Stimulated activated CD4-positive, alpha-beta T cell treated with anti-CD3 and anti-CD28 coated beads, TNF-alpha, amount 100 ng/mL, for 1 hour (primary cell): ENCODE measurements around the gene INPP4B.

ENCODE experiments used
- DNase-seq, 3 donors: peaks; one replicate each; pipeline ENCODE4 v3.0.0-alpha.2; 2020; ENCODE audit warnings: low read depth in 3 of 3, low spot score in 1 of 3

INPP4B gene

DNA sequence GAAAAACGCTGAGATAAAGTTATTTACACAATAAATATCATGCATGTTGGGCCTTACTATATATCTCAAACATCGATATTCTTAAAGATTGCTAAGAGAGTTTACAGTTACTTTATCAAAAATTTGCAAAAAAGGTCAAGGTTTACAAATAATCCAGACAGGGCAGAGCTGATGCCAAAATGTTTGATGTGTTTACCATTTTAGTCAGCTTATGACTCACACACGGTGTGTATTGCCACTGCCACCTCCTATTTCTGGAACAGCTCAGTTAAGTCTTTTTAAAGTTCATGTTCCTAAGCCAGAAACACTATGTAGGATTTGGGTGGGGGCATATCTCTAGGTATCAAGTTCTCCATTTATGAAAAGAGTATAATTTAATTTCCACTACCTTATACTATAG lies 580.6 kb downstream of the INPP4B start:
- DNase-seq = no peak

GRCh38 chr4:142264961-142265360 lies 581.1 kb downstream of the INPP4B start:
- no peak for DNase-seq

DNA sequence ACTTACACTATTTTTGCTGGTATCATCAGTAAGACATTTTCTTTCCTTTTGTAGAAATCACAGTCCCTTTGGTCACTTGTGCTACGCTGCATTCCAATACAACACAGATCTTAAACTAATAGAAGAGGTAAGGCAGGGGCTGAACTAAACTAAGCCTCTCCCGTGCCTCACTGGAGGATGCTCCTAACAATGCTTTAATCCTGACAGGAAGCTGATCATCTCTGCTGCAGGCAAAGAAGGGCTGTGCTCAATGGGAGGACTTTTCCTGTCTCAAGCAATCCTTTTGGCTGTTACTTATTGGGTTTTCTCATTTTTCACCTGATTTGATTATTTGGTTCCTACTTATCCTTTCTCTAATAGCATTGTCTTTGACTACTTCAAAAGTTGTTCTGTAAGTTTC lies 583.1 kb downstream of the INPP4B start:
- no peak for DNase-seq

GRCh38 chr4:142248946-142249345 lies 597.2 kb downstream of the INPP4B start:
- DNase-seq = no peak

- no peak for DNase-seq
These were observed 602.8 kb downstream of the INPP4B start for GRCh38 chr4:142243255-142243654.

GRCh38 chr4:142242156-142242555 lies 603.9 kb downstream of the INPP4B start:
- DNase-seq = no peak

GRCh38 chr4:142238589-142238988 lies 607.5 kb downstream of the INPP4B start:
- no peak for DNase-seq

- no peak for DNase-seq
These were observed 609.8 kb downstream of the INPP4B start for GRCh38 chr4:142236268-142236667.

GRCh38 chr4:142231787-142232186 lies 614.3 kb downstream of the INPP4B start:
- DNase-seq = no peak

GRCh38 chr4:142230991-142231390 lies 615.1 kb downstream of the INPP4B start:
- no peak for DNase-seq

- no peak for DNase-seq
These were observed 620.1 kb downstream of the INPP4B start for GRCh38 chr4:142226014-142226413.

DNA sequence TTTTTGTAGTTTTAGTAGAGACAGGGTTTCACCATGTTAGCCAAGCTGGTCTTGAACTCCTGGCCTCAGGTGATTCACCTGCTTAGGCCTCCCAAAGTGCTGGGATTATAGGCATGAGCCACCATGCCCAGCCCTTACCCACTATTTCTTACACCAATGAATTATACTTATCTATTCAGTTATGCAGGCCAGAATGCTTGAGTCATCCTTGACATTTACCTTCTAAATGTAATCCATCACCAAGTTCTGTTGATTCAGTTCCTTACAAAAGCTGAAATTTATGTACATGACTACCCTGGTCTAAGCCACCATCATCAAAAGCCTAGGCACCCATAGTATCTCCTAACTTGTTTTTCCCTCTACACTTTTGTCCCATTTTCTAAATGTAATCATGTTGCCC lies 624.0 kb downstream of the INPP4B start:
- no peak for DNase-seq

DNA sequence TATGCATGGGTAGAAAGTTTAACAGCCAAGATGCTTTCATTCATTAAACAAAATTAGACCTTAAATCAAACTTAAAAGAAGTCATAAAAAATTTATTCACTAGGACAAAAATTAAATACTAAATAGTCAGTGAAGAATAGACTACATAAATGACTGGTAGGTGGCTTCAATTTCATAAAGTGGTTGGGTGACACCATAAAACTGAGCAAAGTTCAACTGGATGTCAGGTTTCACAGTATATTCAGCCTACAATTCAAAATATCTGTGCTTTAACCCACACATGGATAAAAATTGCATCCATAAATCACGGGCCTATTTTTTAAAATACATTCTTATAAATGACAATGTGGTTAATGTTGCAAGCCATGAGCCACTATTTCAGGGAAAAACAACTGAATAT lies 627.4 kb downstream of the INPP4B start:
- DNase-seq = no peak

- DNase-seq = no peak
These were observed 634.7 kb downstream of the INPP4B start for GRCh38 chr4:142211444-142211843.

GRCh38 chr4:142203505-142203904 lies 642.6 kb downstream of the INPP4B start:
- DNase-seq = no peak

- no peak for DNase-seq
These were observed 643.4 kb downstream of the INPP4B start for GRCh38 chr4:142202404-142203332.

GRCh38 chr4:142201041-142201440 lies 645.1 kb downstream of the INPP4B start:
- DNase-seq = no peak

DNA sequence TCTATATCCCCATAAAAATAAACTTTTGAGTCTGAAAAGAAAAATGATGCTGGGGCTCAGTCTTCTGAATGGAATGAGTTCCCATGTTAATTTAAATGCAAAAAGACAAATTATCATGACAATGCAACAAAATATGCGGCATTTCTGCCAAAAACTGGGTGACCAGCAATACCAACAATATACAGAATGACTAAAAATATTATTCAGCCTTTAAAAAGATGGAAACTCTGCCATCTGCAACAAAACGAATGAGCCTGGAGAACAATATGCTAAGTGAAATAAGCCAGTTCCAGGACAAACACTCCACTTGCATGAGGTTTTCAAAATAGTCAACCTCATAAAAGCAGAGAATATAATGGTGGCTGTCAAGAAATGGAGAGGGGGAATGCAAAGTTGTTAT lies 651.2 kb downstream of the INPP4B start:
- no peak for DNase-seq

DNA sequence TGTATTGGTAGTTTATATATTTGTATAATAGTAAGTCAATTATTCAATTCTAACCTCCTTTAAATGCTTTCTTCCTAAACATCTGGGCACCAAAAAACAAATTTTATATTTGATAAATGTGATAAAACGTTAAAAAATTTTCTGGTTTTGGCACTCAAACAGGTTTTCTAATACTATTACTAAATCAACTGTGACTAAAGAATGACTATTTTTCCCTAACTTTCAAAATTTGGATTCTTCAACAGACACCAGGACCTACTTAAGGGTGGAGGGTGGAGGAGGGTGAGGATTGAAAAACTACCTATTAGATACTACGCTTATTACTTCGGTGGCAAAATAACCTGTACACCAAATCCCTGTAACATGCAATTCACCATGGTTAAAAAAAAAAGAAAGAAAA lies 654.2 kb downstream of the INPP4B start:
- DNase-seq = no peak

GRCh38 chr4:142181021-142181420 lies 665.1 kb downstream of the INPP4B start:
- no peak for DNase-seq

- DNase-seq = no peak
These were observed 676.9 kb downstream of the INPP4B start for GRCh38 chr4:142169216-142169615.

GRCh38 chr4:142168181-142168580 lies 677.9 kb downstream of the INPP4B start:
- no peak for DNase-seq
